CD4-positive, alpha-beta T cell treated with Interleukin-15 for 1 hour (primary cell): ENCODE results near the gene SGIP1.
"Not testable (repeated sequence)": the region's sequence is repeated elsewhere in the genome, so short reads cannot be mapped to it uniquely, and the experiment has no call there.

Experiments
- DNase-seq: peaks from one replicate; pipeline ENCODE4 v3.0.0-alpha.2; 2020

SGIP1 gene

GRCh38 chr1:66734531-66734930 lies 200.6 kb downstream of the SGIP1 start:
- not testable (repeated sequence) for DNase-seq

GRCh38 chr1:66737836-66738235 lies 203.9 kb downstream of the SGIP1 start:
- DNase-seq = no peak

- no peak for DNase-seq
Measured at GRCh38 chr1:66739401-66740157, 205.6 kb downstream of the SGIP1 start.

GRCh38 chr1:66745451-66745850 lies 211.5 kb downstream of the SGIP1 start:
- no peak for DNase-seq

GRCh38 chr1:66747501-66747900 lies 213.5 kb downstream of the SGIP1 start:
- no peak for DNase-seq

- no peak for DNase-seq
Measured at GRCh38 chr1:66750577-66750976, 216.6 kb downstream of the SGIP1 start.

- DNase-seq = no peak
Measured at GRCh38 chr1:66751160-66751559, 217.2 kb downstream of the SGIP1 start.

GRCh38 chr1:66752000-66752592 lies 218.1 kb downstream of the SGIP1 start, which contains the start of gene DYNLT5:
DYNLT5 (plus strand) TSS chr1:66752459; CDS start chr1:66754659, 2,200 bp downstream.
- DNase-seq = peak; percentile 32

- no peak for DNase-seq
Measured at GRCh38 chr1:66752671-66753371, 218.9 kb downstream of the SGIP1 start.

- DNase-seq = no peak
Measured at GRCh38 chr1:66757722-66758240, 223.8 kb downstream of the SGIP1 start.

- no peak for DNase-seq
Measured at GRCh38 chr1:66758241-66758755, 224.3 kb downstream of the SGIP1 start.

- no peak for DNase-seq
Measured at GRCh38 chr1:66760506-66760905, 226.6 kb downstream of the SGIP1 start.

- DNase-seq = no peak
Measured at GRCh38 chr1:66761221-66761620, 227.3 kb downstream of the SGIP1 start.

GRCh38 chr1:66764994-66765578 lies 231.1 kb downstream of the SGIP1 start:
- DNase-seq = no peak

- DNase-seq = no peak
Measured at GRCh38 chr1:66767626-66768025, 233.7 kb downstream of the SGIP1 start.

- no peak for DNase-seq
Measured at GRCh38 chr1:66768965-66769364, 235.0 kb downstream of the SGIP1 start.

GRCh38 chr1:66769512-66770229 lies 235.7 kb downstream of the SGIP1 start:
- no peak for DNase-seq

GRCh38 chr1:66770240-66770639 lies 236.3 kb downstream of the SGIP1 start:
- no peak for DNase-seq

GRCh38 chr1:66770694-66771093 lies 236.7 kb downstream of the SGIP1 start:
- DNase-seq = no peak

GRCh38 chr1:66773227-66773626 lies 239.3 kb downstream of the SGIP1 start:
- DNase-seq = no peak

- DNase-seq = no peak
Measured at GRCh38 chr1:66774438-66774837, 240.5 kb downstream of the SGIP1 start.

- no peak for DNase-seq
Measured at GRCh38 chr1:66775646-66776045, 241.7 kb downstream of the SGIP1 start.
